Esophagus muscularis mucosa (tissue), 4 donors: ENCODE data around the gene NECTIN1. TPM values are rescaled to one million over a fixed set of nuclear protein-coding genes. Genes with fewer than 3 reads are reported as not detected.

ENCODE experiments used
- DNase-seq: peaks from one replicate; pipeline ENCODE4 v3.0.0-alpha.2; 2017; ENCODE audit errors: extremely low spot score
- H3K27ac ChIP-seq, 4 donors: fragments of 200-600 bp; sonication (generic); replicated peaks in 1 of 4; 1 replicate in 3 of 4; 2 replicates in 1 of 4; pipeline ENCODE4 v1.5.1; 2016 to 2019; ENCODE audit warnings: mild to moderate bottlenecking in 1 of 4
- H3K27me3 ChIP-seq, 4 donors: fragments of 200-600 bp; sonication (generic); one replicate each; pipeline versions ENCODE4 v1.5.1 to v1.6.0; 2016 to 2019
- H3K36me3 ChIP-seq, 4 donors: fragments of 200-600 bp; sonication (generic); one replicate each; pipeline ENCODE4 v1.5.1; 2016 to 2019
- H3K4me1 ChIP-seq, 4 donors: fragments of 200-600 bp; sonication (generic); one replicate each; pipeline ENCODE4 v1.5.1; 2016 to 2019
- H3K4me3 ChIP-seq, 4 donors: fragments of 200-600 bp; sonication (generic); 1 replicate in 2 of 4; 2 replicates in 2 of 4; pipeline ENCODE4 v1.5.1; 2016 to 2019; ENCODE audit warnings: mild to moderate bottlenecking in 4 of 4, moderate library complexity in 1 of 4
- H3K9me3 ChIP-seq, 4 donors: fragments of 200-600 bp; sonication (generic); 1 replicate in 3 of 4; 2 replicates in 1 of 4; pipeline ENCODE4 v1.5.1; 2016 to 2019
- CTCF ChIP-seq, 3 experiments: fragments of 200-600 bp in 2 of 3; fragments of 450-650 bp in 1 of 3; sonication (generic) in 2 of 3; IDR thresholded peaks; one replicate each; pipeline ENCODE4 v1.5.1; 2017 to 2019; ENCODE audit warnings: antibody characterized with exemption in 3 of 3, mild to moderate bottlenecking in 2 of 3, moderate library complexity in 1 of 3
- EP300 ChIP-seq: sonication (generic); formaldehyde crosslinking; IDR thresholded peaks from one replicate; pipeline ENCODE4 v1.6.1; 2017; ENCODE audit warnings: antibody characterized with exemption
- POLR2A ChIP-seq: fragments of 450-650 bp; IDR thresholded peaks from one replicate; pipeline ENCODE4 v1.6.1; 2017; ENCODE audit warnings: antibody characterized with exemption, moderate library complexity, mild to moderate bottlenecking, low read depth
- POLR2AphosphoS5 ChIP-seq, 2 donors: sonication (generic); formaldehyde crosslinking; IDR thresholded peaks; one replicate each; pipeline ENCODE4 v1.6.1; 2017; ENCODE audit warnings: antibody characterized with exemption in 2 of 2
- WGBS: methylation state at CpG from one replicate; pipeline ENCODE4 v1.1.5; 2018; 5-methylcytosine and 5-hydroxymethylcytosine counted together
- intact Hi-C: fragments of 100-400 bp; cut with DNase I; formaldehyde crosslinking; loops from one replicate; pipeline ENCODE4 v1.15.1; 2023
- total RNA-seq, 4 donors: library from RNA; depleted of rRNA; stranded (reverse); fragments of >200 nt; gene quantifications; one replicate each; pipeline versions ENCODE4 v1.1.0 to v1.2.1, GENCODE V29; 2016

The NECTIN1 gene
- total RNA-seq, 4 donors from 2014 or later = 1.7 to 4.0 (median 2.5) TPM

GRCh38 chr11:119647254-119647653 lies 81.7 kb downstream of the NECTIN1 start:
- Histone ChIP-seq H3K27ac (no peak overlapping the region), H3K36me3 (no peaks in the 10 kb centered on the region), H3K9me3 (no peaks in the 10 kb centered on the region), H3K4me3 (no peak overlapping the region), H3K27me3 (peaks cover 0 to 6% (median 0%) of the 10 kb centered on the region in 4 donors), H3K4me1 (no peaks in the 10 kb centered on the region)
- no peak for TF ChIP-seq CTCF (IDR thresholded peaks at IDR 0.05)
- intact Hi-C loops = no loop called here
- 74% methylated on average over 3 of the region's 3 CpGs for WGBS
- DNase-seq = no peak

- H3K4me1 ChIP-seq = no peaks in the 10 kb centered on the region
- TF ChIP-seq EP300 = no peak
- no peak for TF ChIP-seq POLR2AphosphoS5 (IDR thresholded peaks at IDR 0.05)
- TF ChIP-seq POLR2A = no peak
- TF ChIP-seq CTCF (IDR thresholded peaks at IDR 0.05) = no peak
- 80% methylated on average over 1 of the region's 5 CpGs for WGBS
- intact Hi-C loops = no loop called here
- no peak for DNase-seq
- peaks cover 0 to 6% (median 0%) of the 10 kb centered on the region in 4 donors for H3K27me3 ChIP-seq
- no peak overlapping the region for H3K4me3 ChIP-seq
- H3K9me3 ChIP-seq = no peaks in the 10 kb centered on the region
- no peaks in the 10 kb centered on the region for H3K36me3 ChIP-seq
- H3K27ac ChIP-seq = no peak overlapping the region
Measured at GRCh38 chr11:119645018-119645417, 84.0 kb downstream of the NECTIN1 start.

- Histone ChIP-seq H3K27me3 (peaks cover 0 to 6% (median 0%) of the 10 kb centered on the region in 4 donors), H3K4me1 (no peaks in the 10 kb centered on the region), H3K4me3 (no peak overlapping the region), H3K36me3 (no peaks in the 10 kb centered on the region), H3K9me3 (no peaks in the 10 kb centered on the region), H3K27ac (no peak overlapping the region)
- WGBS = 82% methylated on average over 7 of the region's 7 CpGs
- intact Hi-C loops = no loop called here
- no peak for DNase-seq
- TF ChIP-seq POLR2A (no peak), CTCF (IDR thresholded peaks at IDR 0.05) (no peak), POLR2AphosphoS5 (IDR thresholded peaks at IDR 0.05) (no peak), EP300 (no peak)
Measured at GRCh38 chr11:119644502-119644901, 84.5 kb downstream of the NECTIN1 start.

- no peak for DNase-seq
- Histone ChIP-seq H3K27ac (no peak overlapping the region), H3K27me3 (peaks cover 0 to 8% (median 0%) of the 10 kb centered on the region in 4 donors), H3K36me3 (no peaks in the 10 kb centered on the region), H3K4me3 (no peak overlapping the region), H3K4me1 (no peaks in the 10 kb centered on the region), H3K9me3 (no peaks in the 10 kb centered on the region)
- no peak for TF ChIP-seq CTCF (IDR thresholded peaks at IDR 0.05)
- TF ChIP-seq POLR2A = no peak
- TF ChIP-seq EP300 = no peak
- intact Hi-C loops = no loop called here
- 90% methylated on average over 4 of the region's 5 CpGs for WGBS
Measured at GRCh38 chr11:119643876-119644225, 85.1 kb downstream of the NECTIN1 start.

GRCh38 chr11:119643212-119643875 lies 85.7 kb downstream of the NECTIN1 start:
- H3K4me3 ChIP-seq = no peak overlapping the region
- DNase-seq = no peak
- H3K27me3 ChIP-seq = peaks cover 0 to 13% (median 0%) of the 10 kb centered on the region in 4 donors
- 71% methylated on average over 7 of the region's 10 CpGs for WGBS
- TF ChIP-seq POLR2A (no peak), POLR2AphosphoS5 (IDR thresholded peaks at IDR 0.05) (no peak), CTCF (IDR thresholded peaks at IDR 0.05) (no peak), EP300 (no peak)
- no peaks in the 10 kb centered on the region for H3K36me3 ChIP-seq
- no peaks in the 10 kb centered on the region for H3K9me3 ChIP-seq
- intact Hi-C loops = no loop called here
- H3K4me1 ChIP-seq = no peaks in the 10 kb centered on the region
- no peak overlapping the region for H3K27ac ChIP-seq
